Activated T-helper 2 cell treated with anti-CD3 and anti-CD28 coated beads, Interferon-gamma antibody, Interleukin-2, Interleukin-4, amounts not matched to agents 10 μg/mL and 5 μg/mL and 100 μg/mL, durations not matched to agents 14 hours and 24 hours and 36 hours (primary cell): ENCODE measurements around the gene LRRC27. TPM values are rescaled to one million over a fixed set of nuclear protein-coding genes. Genes with fewer than 3 reads are reported as not detected.
"Not testable (repeated sequence)": the region's sequence is repeated elsewhere in the genome, so short reads cannot be mapped to it uniquely, and the experiment has no call there.

Experiments
- DNase-seq: peaks from one replicate; pipeline ENCODE4 v3.0.0; 2021; ENCODE audit warnings: low spot score
- H3K27ac Mint-ChIP-seq: one replicate; pipeline ENCODE4 v1.8.0; 2021; ENCODE audit warnings: mixed read lengths
- H3K27me3 Mint-ChIP-seq: one replicate; pipeline ENCODE4 v1.8.0; 2021; ENCODE audit warnings: low read depth, mixed read lengths
- H3K36me3 Mint-ChIP-seq: one replicate; pipeline ENCODE4 v1.8.0; 2021; ENCODE audit warnings: low read depth, mixed read lengths
- H3K4me1 Mint-ChIP-seq: one replicate; pipeline ENCODE4 v1.8.0; 2021; ENCODE audit warnings: low read depth, mixed read lengths
- H3K4me3 Mint-ChIP-seq: one replicate; pipeline ENCODE4 v1.8.0; 2021; ENCODE audit warnings: low read depth, mild to moderate bottlenecking, moderate library complexity, mixed read lengths
- H3K9me3 Mint-ChIP-seq: one replicate; pipeline ENCODE4 v1.8.0; 2021; ENCODE audit warnings: mixed read lengths
- intact Hi-C: fragments of 100-400 bp; cut with micrococcal nuclease; formaldehyde crosslinking; loops from one replicate; pipeline ENCODE4 v1.15.1; 2023
- total RNA-seq: library from RNA; stranded (reverse); gene quantifications from 2 replicates; pipeline ENCODE4 v1.2.3, GENCODE V29; 2022

Gene LRRC27
- total RNA-seq, 1 donor from 2014 or later, result 3.5 TPM

- H3K4me1 Mint-ChIP-seq, H3K27ac Mint-ChIP-seq, H3K36me3 Mint-ChIP-seq, H3K9me3 Mint-ChIP-seq, H3K27me3 Mint-ChIP-seq, H3K4me3 Mint-ChIP-seq: not testable (repeated sequence)
- DNase-seq, result peak; percentile 48
- intact Hi-C loops, result loop anchor here (1.0 kb wide), 1 partner anchor 129 kb away; no protein-coding TSS in a partner anchor
These were observed 20.7 kb downstream of the LRRC27 start for GRCh38 chr10:132352462-132353308.

GRCh38 chr10:132353456-132354355 is 21.7 kb downstream of the LRRC27 start:
- Mint-ChIP-seq H3K9me3 (no peaks in the 10 kb centered on the region), H3K4me3 (no peak overlapping the region), H3K27ac (no peak overlapping the region), H3K4me1 (no peaks in the 10 kb centered on the region), H3K27me3 (no peaks in the 10 kb centered on the region), H3K36me3 (no peaks in the 10 kb centered on the region)
- DNase-seq, result no peak
- intact Hi-C loops, result no loop called here

- Mint-ChIP-seq H3K9me3 (no peaks in the 10 kb centered on the region), H3K27ac (no peak overlapping the region), H3K27me3 (no peaks in the 10 kb centered on the region), H3K4me3 (no peak overlapping the region), H3K36me3 (no peaks in the 10 kb centered on the region), H3K4me1 (no peaks in the 10 kb centered on the region)
- DNase-seq, result no peak
- intact Hi-C loops, result no loop called here
These were observed 22.5 kb downstream of the LRRC27 start for GRCh38 chr10:132354356-132355094.

GRCh38 chr10:132355297-132355696 is 23.3 kb downstream of the LRRC27 start:
- Mint-ChIP-seq H3K4me3 (no peak overlapping the region), H3K36me3 (no peaks in the 10 kb centered on the region), H3K9me3 (no peaks in the 10 kb centered on the region), H3K27ac (no peak overlapping the region), H3K4me1 (no peaks in the 10 kb centered on the region), H3K27me3 (no peaks in the 10 kb centered on the region)
- DNase-seq, result no peak
- intact Hi-C loops, result no loop called here

- Mint-ChIP-seq H3K4me1 (no peaks in the 10 kb centered on the region), H3K27me3 (no peaks in the 10 kb centered on the region), H3K27ac (no peak overlapping the region), H3K9me3 (no peaks in the 10 kb centered on the region), H3K36me3 (no peaks in the 10 kb centered on the region), H3K4me3 (no peak overlapping the region)
- no peak for DNase-seq
- intact Hi-C loops, result no loop called here
These were observed 23.8 kb downstream of the LRRC27 start for GRCh38 chr10:132355754-132356153.

GRCh38 chr10:132356621-132357195 is 24.7 kb downstream of the LRRC27 start:
- Mint-ChIP-seq H3K27me3 (no peaks in the 10 kb centered on the region), H3K36me3 (no peaks in the 10 kb centered on the region), H3K4me3 (no peak overlapping the region), H3K4me1 (no peaks in the 10 kb centered on the region), H3K9me3 (no peaks in the 10 kb centered on the region), H3K27ac (no peak overlapping the region)
- intact Hi-C loops, result no loop called here
- no peak for DNase-seq

- Mint-ChIP-seq H3K4me3 (no peak overlapping the region), H3K4me1 (no peaks in the 10 kb centered on the region), H3K27me3 (no peaks in the 10 kb centered on the region), H3K9me3 (no peaks in the 10 kb centered on the region), H3K36me3 (no peaks in the 10 kb centered on the region), H3K27ac (no peak overlapping the region)
- no peak for DNase-seq
- intact Hi-C loops, result no loop called here
These were observed 25.5 kb downstream of the LRRC27 start for GRCh38 chr10:132357286-132358058.

- H3K4me3 Mint-ChIP-seq, result no peak overlapping the region
- no peak overlapping the region for H3K27ac Mint-ChIP-seq
- intact Hi-C loops, result no loop called here
- no peak for DNase-seq
- H3K9me3 Mint-ChIP-seq, result peaks cover 4% of the 10 kb centered on the region
- H3K36me3 Mint-ChIP-seq, result no peaks in the 10 kb centered on the region
- H3K27me3 Mint-ChIP-seq, result no peaks in the 10 kb centered on the region
- H3K4me1 Mint-ChIP-seq, result no peaks in the 10 kb centered on the region
These were observed 27.5 kb downstream of the LRRC27 start for GRCh38 chr10:132359305-132360040.

GRCh38 chr10:132360766-132361447 is 28.9 kb downstream of the LRRC27 start:
- DNase-seq, result no peak
- H3K27me3 Mint-ChIP-seq, result no peaks in the 10 kb centered on the region
- peaks cover 9% of the 10 kb centered on the region for H3K9me3 Mint-ChIP-seq
- H3K4me3 Mint-ChIP-seq, result no peak overlapping the region
- H3K27ac Mint-ChIP-seq, result no peak overlapping the region
- no peaks in the 10 kb centered on the region for H3K36me3 Mint-ChIP-seq
- H3K4me1 Mint-ChIP-seq, result no peaks in the 10 kb centered on the region
- intact Hi-C loops, result no loop called here

- H3K36me3 Mint-ChIP-seq, result no peaks in the 10 kb centered on the region
- no peak for DNase-seq
- H3K4me1 Mint-ChIP-seq, result no peaks in the 10 kb centered on the region
- H3K9me3 Mint-ChIP-seq, result peaks cover 9% of the 10 kb centered on the region
- intact Hi-C loops, result no loop called here
- H3K27ac Mint-ChIP-seq, result no peak overlapping the region
- no peaks in the 10 kb centered on the region for H3K27me3 Mint-ChIP-seq
- H3K4me3 Mint-ChIP-seq, result no peak overlapping the region
These were observed 29.6 kb downstream of the LRRC27 start for GRCh38 chr10:132361581-132362101.

- H3K9me3 Mint-ChIP-seq, result peaks cover 9% of the 10 kb centered on the region
- no peaks in the 10 kb centered on the region for H3K27me3 Mint-ChIP-seq
- H3K4me3 Mint-ChIP-seq, result no peak overlapping the region
- no peak overlapping the region for H3K27ac Mint-ChIP-seq
- H3K36me3 Mint-ChIP-seq, result no peaks in the 10 kb centered on the region
- intact Hi-C loops, result no loop called here
- no peaks in the 10 kb centered on the region for H3K4me1 Mint-ChIP-seq
- DNase-seq, result no peak
These were observed 30.2 kb downstream of the LRRC27 start for GRCh38 chr10:132362151-132362611.
